Heart left ventricle (tissue), 13 donors: Measurements from ENCODE around the gene GFM2.
A peak's percentile ranks its signal among the peaks of the same experiment; 100 is the strongest.

Experiments used
- CTCF ChIP-seq, 12 donors: fragments of 200-600 bp; sonication (generic) in 4 of 12; IDR thresholded peaks; one replicate each; pipeline versions ENCODE4 v1.5.0 to v1.8.0; 2018 to 2022; ENCODE audit warnings: antibody characterized with exemption in 12 of 12, mild to moderate bottlenecking in 5 of 12
- POLR2A ChIP-seq, 2 donors: fragments of 450-650 bp; IDR thresholded peaks; one replicate each; pipeline ENCODE4 v1.6.1; 2017; ENCODE audit warnings: antibody characterized with exemption in 2 of 2, mild to moderate bottlenecking in 2 of 2, moderate library complexity in 2 of 2
- donor health status: ischemic (EF 13 %, LVEDD 7.1; RV severe dilation, severe dysfunction).
- donor health status: DM: no; HTN: yes; CAD: no.
- donor health status: DM: no; HTN: no; CAD: no.
- donor health status: ischemic (EF 25% LVEDD 6.9; RV normal size, moderate dysfunction).
- donor health status: ischemic (EF 25% LVEDD 5.7; RV mildly dilated, moderate dysfunction).
- donor health status: ischemic (EF 35%, LVEDD 5.7; RV mildly dilated, moderate dysfunction).
- donor health status: nonischemic (EF 11% LVEDD 7.7; RV severe dilation, severe dysfunction).
- donor health status: DM: yes; HTN: yes; CAD: no.
- donor health status: PGD.
- donor health status: ischemic (EF 29% LVEDD 5.4; RV normal size, mild dysfunction).
- donor health status: nonischemic (EF 23%, LVEDD 6.1; RV moderate dilation, normal function).

GRCh38 chr5:74684900-74685851 is 81.7 kb downstream of the GFM2 start, which contains the start of gene HEXB:
- no peak for TF ChIP-seq CTCF (IDR thresholded peaks at IDR 0.05)
- peak in 1 of 2 donors; percentile 94 for TF ChIP-seq POLR2A (IDR thresholded peaks at IDR 0.05)
